Liver (tissue), 9 donors: Measurements from ENCODE around the gene TLN1. TPM values are rescaled to one million over a fixed set of nuclear protein-coding genes. Genes with fewer than 3 reads are reported as not detected.

Experiments used
- DNase-seq: peaks from one replicate; pipeline ENCODE4 v3.0.0-alpha.2; 2017; ENCODE audit warnings: low spot score
- H3K27ac ChIP-seq, 2 donors: one replicate each; pipeline ENCODE4 v1.7.0; 2013; ENCODE audit warnings: inconsistent platforms in 2 of 2, low read length in 2 of 2, control low read depth in 1 of 2, low read depth in 1 of 2, mild to moderate bottlenecking in 1 of 2
- H3K27me3 ChIP-seq, 4 donors: one replicate each; pipeline versions ENCODE4 v1.6.1 to v1.7.0; 2013; ENCODE audit warnings: low read length in 3 of 4, inconsistent platforms in 1 of 4, mild to moderate bottlenecking in 1 of 4, moderate library complexity in 1 of 4; ENCODE audit not compliant: control insufficient read depth in 4 of 4, insufficient read depth in 4 of 4
- H3K36me3 ChIP-seq, 4 donors: one replicate each; pipeline versions ENCODE4 v1.6.1 to v1.7.0; 2013; ENCODE audit warnings: low read length in 3 of 4, mild to moderate bottlenecking in 3 of 4, low read depth in 1 of 4, moderate library complexity in 1 of 4; ENCODE audit not compliant: control insufficient read depth in 4 of 4, insufficient read depth in 3 of 4
- H3K4me1 ChIP-seq, 4 donors: one replicate each; pipeline versions ENCODE4 v1.6.1 to v1.7.0; 2013; ENCODE audit warnings: low read length in 3 of 4, mild to moderate bottlenecking in 3 of 4, moderate library complexity in 1 of 4; ENCODE audit not compliant: control insufficient read depth in 4 of 4, insufficient read depth in 4 of 4
- H3K4me3 ChIP-seq, 3 donors: one replicate each; pipeline versions ENCODE4 v1.6.1 to v1.7.0; 2013; ENCODE audit warnings: low read length in 3 of 3, control low read depth in 1 of 3, low read depth in 1 of 3, mild to moderate bottlenecking in 1 of 3
- H3K9ac ChIP-seq, 2 donors: one replicate each; pipeline ENCODE4 v1.7.0; 2013; ENCODE audit warnings: low read length in 2 of 2, mild to moderate bottlenecking in 2 of 2, moderate library complexity in 2 of 2, control low read depth in 1 of 2, low read depth in 1 of 2
- H3K9me3 ChIP-seq, 4 donors: one replicate each; pipeline versions ENCODE4 v1.6.1 to v1.7.0; 2013; ENCODE audit warnings: low read length in 3 of 4; ENCODE audit not compliant: control insufficient read depth in 4 of 4
- EGR1 ChIP-seq, 2 donors: IDR thresholded peaks; 2 replicates each; pipeline ENCODE4 v1.6.1; 2016 to 2018; ENCODE audit warnings: antibody characterized with exemption in 2 of 2, low read depth in 2 of 2
- FOXA2 ChIP-seq: IDR thresholded peaks from 2 replicates; pipeline ENCODE4 v1.6.1; 2016; ENCODE audit warnings: antibody characterized with exemption
- GABPA ChIP-seq, 2 donors: IDR thresholded peaks in 1 of 2; conservative IDR thresholded peaks in 1 of 2; 2 replicates each; pipeline ENCODE4 v1.6.1; 2016; ENCODE audit warnings: antibody characterized with exemption in 2 of 2, mild to moderate bottlenecking in 1 of 2, moderate library complexity in 1 of 2
- HNF4A ChIP-seq, 2 donors: conservative IDR thresholded peaks; 2 replicates each; pipeline ENCODE4 v1.6.1; 2016; ENCODE audit warnings: antibody characterized with exemption in 2 of 2, mild to moderate bottlenecking in 2 of 2
- HNF4G ChIP-seq: IDR thresholded peaks from 2 replicates; pipeline ENCODE4 v1.6.1; 2016; ENCODE audit warnings: antibody characterized with exemption
- JUND ChIP-seq, 2 donors: IDR thresholded peaks; 2 replicates each; pipeline ENCODE4 v1.6.1; 2016; ENCODE audit warnings: antibody characterized with exemption in 2 of 2
- NR2F2 ChIP-seq: IDR thresholded peaks from 2 replicates; pipeline ENCODE4 v1.6.1; 2016; ENCODE audit warnings: antibody characterized with exemption
- RAD21 ChIP-seq, 2 donors: IDR thresholded peaks; 2 replicates each; pipeline ENCODE4 v1.6.1; 2016; ENCODE audit warnings: antibody characterized with exemption in 2 of 2, mild to moderate bottlenecking in 2 of 2
- RXRA ChIP-seq, 2 donors: IDR thresholded peaks; 2 replicates each; pipeline ENCODE4 v1.6.1; 2017 to 2018; ENCODE audit warnings: antibody characterized with exemption in 2 of 2, mild to moderate bottlenecking in 1 of 2
- SP1 ChIP-seq: IDR thresholded peaks from 2 replicates; pipeline ENCODE4 v1.6.1; 2018; ENCODE audit warnings: antibody characterized with exemption, mild to moderate bottlenecking
- TAF1 ChIP-seq: conservative IDR thresholded peaks from 2 replicates; pipeline ENCODE4 v1.6.1; 2016; ENCODE audit warnings: antibody characterized with exemption, mild to moderate bottlenecking
- YY1 ChIP-seq: IDR thresholded peaks from 2 replicates; pipeline ENCODE4 v1.6.1; 2016; ENCODE audit warnings: antibody characterized with exemption, mild to moderate bottlenecking
- WGBS: extraction: QIAGEN DNeasy Blood & Tissue Kit; methylation state at CpG from one replicate; pipeline ENCODE4 v1.1.7; 2013; 5-methylcytosine and 5-hydroxymethylcytosine counted together
- polyA plus RNA-seq, 2 donors: library from polyadenylated mRNA; stranded (reverse) in 1 of 2; unstranded in 1 of 2; fragments of 200-250 nt in 1 of 2; fragments of >200 nt in 1 of 2; fragmentation: Nextera tagmentation in 1 of 2; extraction: Ambion mirVana in 1 of 2; gene quantifications; one replicate each; pipeline versions ENCODE4 v1.2.1 to v1.2.3, GENCODE V29; 2013 to 2015
- total RNA-seq, 2 donors: library from RNA; depleted of rRNA; stranded (reverse); fragments of >200 nt; gene quantifications; one replicate each; pipeline ENCODE4 v1.2.3, GENCODE V29; 2014
- TF ChIP-seq, protein P1 (sequence below): IDR thresholded peaks from 2 replicates; pipeline ENCODE4 v1.6.1; 2016; ENCODE audit warnings: antibody characterized with exemption
- TF ChIP-seq, protein P2 (sequence below): IDR thresholded peaks from 2 replicates; pipeline ENCODE4 v1.6.1; 2016; ENCODE audit warnings: antibody characterized with exemption
- TF ChIP-seq, protein P3 (sequence below): IDR thresholded peaks from 2 replicates; pipeline ENCODE4 v1.6.1; 2016; ENCODE audit warnings: antibody characterized with exemption
- donor health status: healthy.
- donor health status: healthy.
- donor health status: healthy.
- donor health status: healthy.
- donor health status: healthy.

TLN1 gene
- total and polyA plus RNA-seq, 4 donors = 24.5 to 184 (median 125) TPM

DNA sequence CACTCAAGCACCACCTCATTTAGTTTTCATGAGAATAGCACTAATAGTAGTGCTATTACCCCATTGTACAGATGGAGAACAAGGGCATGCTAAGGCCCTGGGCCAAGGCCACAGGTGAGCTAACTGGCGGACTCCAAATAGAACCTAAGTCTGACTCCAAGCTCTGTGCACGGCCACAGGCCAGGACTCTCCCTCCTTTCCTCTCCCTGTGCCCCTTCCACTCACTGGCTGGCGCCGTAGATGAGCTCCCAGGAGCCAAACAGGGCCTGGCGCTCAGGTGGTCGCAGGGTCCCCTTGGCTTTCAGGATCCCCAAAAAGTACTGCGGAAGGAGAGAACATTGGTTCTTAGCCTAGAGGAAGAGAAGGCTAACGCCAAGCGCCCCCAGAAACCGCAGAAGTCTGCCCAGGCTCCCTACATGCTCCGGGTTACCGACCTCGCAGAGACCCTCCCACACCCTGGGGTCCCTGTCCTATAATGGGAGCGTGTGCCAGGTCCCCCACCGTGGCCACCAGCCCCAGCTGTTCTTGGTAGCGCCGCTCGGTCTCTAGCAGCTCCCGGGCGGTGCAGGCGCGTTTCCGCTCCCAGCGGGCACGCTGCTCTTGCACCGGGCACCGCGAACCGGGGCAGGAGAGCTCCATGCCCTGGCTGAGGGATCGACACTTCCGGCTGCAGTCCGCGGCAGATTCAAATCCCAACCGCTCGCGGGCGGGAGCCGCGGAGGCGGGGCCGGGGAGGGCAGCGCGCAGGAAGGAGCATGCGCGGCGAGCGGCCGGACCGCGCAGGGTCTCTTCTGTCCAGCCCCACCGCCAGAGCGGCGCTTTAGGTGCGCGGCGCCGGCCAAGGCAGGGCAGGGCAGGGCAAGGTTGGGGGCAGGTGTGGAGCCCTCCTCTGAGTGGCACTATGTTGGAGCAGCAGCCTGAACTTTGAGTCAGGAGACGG, 67.2 kb downstream of the TLN1 start, which contains the start of gene ARHGEF39:
ARHGEF39 (minus strand) TSS at position 665 of the 940 bp plus-strand sequence; CDS start at position 639, 26 bp downstream.
- Histone ChIP-seq H3K4me3 (peak within 1 kb of the TSS in 2 of 3 donors; percentile 50 to 60), H3K4me1 (peaks cover 5 to 28% (median 19%) of the 10 kb centered on the region in 4 donors), H3K9ac (peak within 1 kb of the TSS; percentile 26 to 55), H3K36me3 (no peaks in the 10 kb centered on the region), H3K27me3 (no peaks in the 10 kb centered on the region), H3K9me3 (no peaks in the 10 kb centered on the region), H3K27ac (peak within 1 kb of the TSS in 1 of 2 donors; percentile 31)
- peak; percentile 82 for DNase-seq
- WGBS = 8% methylated on average over 58 of the region's 58 CpGs
- no peak for TF ChIP-seq SP1
- TF ChIP-seq, protein P1, sequence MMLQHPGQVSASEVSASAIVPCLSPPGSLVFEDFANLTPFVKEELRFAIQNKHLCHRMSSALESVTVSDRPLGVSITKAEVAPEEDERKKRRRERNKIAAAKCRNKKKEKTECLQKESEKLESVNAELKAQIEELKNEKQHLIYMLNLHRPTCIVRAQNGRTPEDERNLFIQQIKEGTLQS = no peak
- no peak for TF ChIP-seq YY1
- no peak for TF ChIP-seq JUND (IDR thresholded peaks at IDR 0.05)
- no peak for TF ChIP-seq NR2F2
- peak; percentile 49 to 80 for TF ChIP-seq GABPA (IDR thresholded peaks at IDR 0.05 in 1 of 2, conservative IDR thresholded peaks at IDR 0.05 in 1 of 2)
- TF ChIP-seq, protein P2, sequence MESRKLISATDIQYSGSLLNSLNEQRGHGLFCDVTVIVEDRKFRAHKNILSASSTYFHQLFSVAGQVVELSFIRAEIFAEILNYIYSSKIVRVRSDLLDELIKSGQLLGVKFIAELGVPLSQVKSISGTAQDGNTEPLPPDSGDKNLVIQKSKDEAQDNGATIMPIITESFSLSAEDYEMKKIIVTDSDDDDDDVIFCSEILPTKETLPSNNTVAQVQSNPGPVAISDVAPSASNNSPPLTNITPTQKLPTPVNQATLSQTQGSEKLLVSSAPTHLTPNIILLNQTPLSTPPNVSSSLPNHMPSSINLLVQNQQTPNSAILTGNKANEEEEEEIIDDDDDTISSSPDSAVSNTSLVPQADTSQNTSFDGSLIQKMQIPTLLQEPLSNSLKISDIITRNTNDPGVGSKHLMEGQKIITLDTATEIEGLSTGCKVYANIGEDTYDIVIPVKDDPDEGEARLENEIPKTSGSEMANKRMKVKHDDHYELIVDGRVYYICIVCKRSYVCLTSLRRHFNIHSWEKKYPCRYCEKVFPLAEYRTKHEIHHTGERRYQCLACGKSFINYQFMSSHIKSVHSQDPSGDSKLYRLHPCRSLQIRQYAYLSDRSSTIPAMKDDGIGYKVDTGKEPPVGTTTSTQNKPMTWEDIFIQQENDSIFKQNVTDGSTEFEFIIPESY = no peak
- TF ChIP-seq FOXA2 = no peak
- TF ChIP-seq, protein P3, sequence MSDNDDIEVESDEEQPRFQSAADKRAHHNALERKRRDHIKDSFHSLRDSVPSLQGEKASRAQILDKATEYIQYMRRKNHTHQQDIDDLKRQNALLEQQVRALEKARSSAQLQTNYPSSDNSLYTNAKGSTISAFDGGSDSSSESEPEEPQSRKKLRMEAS = no peak
- peak in 1 of 2 donors; percentile 36 for TF ChIP-seq RAD21 (IDR thresholded peaks at IDR 0.05)
- no peak for TF ChIP-seq TAF1
- no peak for TF ChIP-seq RXRA (IDR thresholded peaks at IDR 0.05)

DNA sequence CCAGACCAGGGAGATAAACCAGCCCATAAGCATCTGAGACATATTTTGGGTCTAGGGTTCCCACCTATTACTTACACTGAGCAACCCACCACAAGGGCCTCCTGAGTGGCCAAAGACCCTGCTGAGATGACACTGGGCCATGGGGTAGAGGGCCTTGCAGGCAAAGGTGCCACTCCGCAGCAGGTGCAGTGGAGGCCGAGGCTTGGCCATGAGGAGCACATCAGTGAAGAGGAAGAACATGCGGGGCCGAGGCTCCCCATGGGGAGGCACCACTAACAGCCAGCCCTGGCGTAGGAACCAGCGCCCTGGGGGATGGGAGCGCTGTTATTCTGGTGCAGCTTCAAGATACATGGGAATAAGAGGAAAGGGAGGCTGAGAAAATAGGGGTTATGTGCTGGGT, 69.6 kb downstream of the TLN1 start:
- Histone ChIP-seq H3K9ac (no peak overlapping the region), H3K4me1 (peaks cover 4 to 27% (median 12%) of the 10 kb centered on the region in 4 donors), H3K36me3 (no peaks in the 10 kb centered on the region), H3K9me3 (no peaks in the 10 kb centered on the region), H3K27ac (peak overlapping the region in 1 of 2 donors; percentile 44), H3K4me3 (no peak overlapping the region), H3K27me3 (no peaks in the 10 kb centered on the region)
- 94% methylated on average over 7 of the region's 7 CpGs for WGBS
- no peak for DNase-seq
- TF ChIP-seq HNF4G = no peak

DNA sequence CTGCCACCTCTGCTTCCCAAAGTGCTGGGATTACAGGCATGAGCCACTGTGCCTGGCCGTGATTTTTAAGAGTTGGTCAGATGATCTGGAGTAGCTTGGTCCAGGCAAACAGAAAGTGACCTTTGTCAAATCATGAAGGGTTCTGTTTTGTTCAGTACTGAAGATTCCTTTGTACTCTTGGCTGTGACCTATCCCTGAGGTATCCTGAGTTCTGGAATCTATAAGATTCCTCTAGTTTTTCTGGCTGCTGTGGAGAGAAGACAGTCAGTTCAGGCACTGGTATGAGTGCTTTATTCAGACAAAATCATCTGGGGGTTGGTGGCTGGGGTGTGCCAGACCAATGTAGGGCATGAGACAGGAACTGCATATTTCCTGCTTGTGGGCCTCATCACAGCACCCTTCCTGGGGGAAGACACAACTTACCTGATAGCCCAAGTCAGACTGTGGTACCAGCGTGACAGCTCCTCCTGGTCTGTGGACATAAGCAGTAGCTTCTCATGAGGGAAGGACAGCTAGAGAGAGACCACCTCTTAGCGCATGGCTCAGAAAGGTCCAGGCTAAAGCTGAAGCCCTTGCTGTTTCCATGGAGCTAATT, 70.1 kb downstream of the TLN1 start:
- 64% methylated on average over 3 of the region's 3 CpGs for WGBS
- Histone ChIP-seq H3K27ac (peak overlapping the region; percentile 26 to 44), H3K4me1 (peaks cover 4 to 33% (median 12%) of the 10 kb centered on the region in 4 donors)

More for the DNA sequence above, 70.1 kb downstream of the TLN1 start:
- TF ChIP-seq EGR1 (IDR thresholded peaks at IDR 0.05; ENCODE audit: low read depth in 2 of 2) (no peak), RXRA (IDR thresholded peaks at IDR 0.05) (peak in 1 of 2 donors; percentile 17), SP1 (peak; percentile 22), HNF4A (conservative IDR thresholded peaks at IDR 0.05) (peak; percentile 27 to 48)
- no peak for DNase-seq
- Histone ChIP-seq H3K27me3 (no peaks in the 10 kb centered on the region), H3K4me3 (no peak overlapping the region), H3K36me3 (no peaks in the 10 kb centered on the region), H3K9ac (peak overlapping the region; percentile 1 to 26), H3K9me3 (no peaks in the 10 kb centered on the region)
